ENCODE data around the gene ENO2.

DNA sequence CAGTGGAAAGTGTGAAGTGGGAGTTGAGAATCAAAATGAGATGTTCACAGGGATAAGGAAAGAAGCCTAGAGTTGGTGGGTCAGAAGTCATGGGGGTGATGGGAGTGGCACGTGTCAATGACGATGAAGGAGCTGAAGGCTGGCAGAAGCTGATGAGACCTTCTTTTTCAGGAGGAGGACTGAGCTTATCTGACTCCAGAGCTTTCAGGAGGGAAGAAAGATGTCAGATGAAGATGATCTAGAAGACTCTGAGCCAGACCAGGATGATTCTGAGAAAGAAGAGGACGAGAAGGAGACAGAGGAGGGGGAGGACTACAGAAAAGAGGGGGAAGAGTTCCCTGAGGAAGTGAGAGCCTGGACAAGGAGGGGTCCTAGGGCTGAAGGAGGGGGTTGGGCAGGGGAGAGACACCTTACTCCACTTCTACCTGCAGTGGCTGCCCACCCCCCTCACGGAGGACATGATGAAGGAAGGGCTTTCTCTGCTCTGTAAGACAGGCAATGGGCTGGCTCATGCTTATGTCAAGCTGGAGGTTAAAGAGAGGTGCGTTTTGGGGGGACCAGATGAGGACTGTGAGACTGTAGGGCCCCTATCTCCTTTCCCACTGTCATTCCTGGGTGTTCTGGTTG, 8.9 kb upstream of the ENO2 start:
- no peak for TF ChIP-seq CTCF (IDR thresholded peaks at IDR 0.05)
- TF ChIP-seq USF1 (IDR thresholded peaks at IDR 0.05; ENCODE audit: borderline replicate concordance, low read depth), result no peak
- no peak for TF ChIP-seq POLR2AphosphoS5 (IDR thresholded peaks at IDR 0.05; ENCODE audit: low read depth, low read length)
- no peak for TF ChIP-seq TAF1 (IDR thresholded peaks at IDR 0.05; ENCODE audit: borderline replicate concordance, low read depth, low read length)
- TF ChIP-seq TCF12 (IDR thresholded peaks at IDR 0.05), result no peak
- TF ChIP-seq SIN3A (IDR thresholded peaks at IDR 0.05; ENCODE audit: borderline replicate concordance, low read depth, low read length), result no peak

Measured in SK-N-SH (cell line).